HG03432 (cell line): ENCODE measurements around the gene GAGE10.

ENCODE experiments used
- ATAC-seq: cut with Tn5 transposase; IDR thresholded peaks from one replicate; pipeline ENCODE4 v1.9.1; 2021; ENCODE audit warnings: mild to moderate bottlenecking, moderate library complexity; ENCODE audit not compliant: unreplicated experiment

GAGE10 gene

GRCh38 chrX:49303346-49303745 is at the start of gene GAGE10:
Gene GAGE10 (plus strand): TSS chrX:49303646. CDS start chrX:49304860, 1,214 bp downstream.
- no peak for ATAC-seq

GRCh38 chrX:49254639-49255038 is 48.8 kb upstream of the GAGE10 start:
- ATAC-seq = no peak

GRCh38 chrX:49256268-49256995 is 47.0 kb upstream of the GAGE10 start:
- no peak for ATAC-seq

GRCh38 chrX:49257074-49257790 is 46.2 kb upstream of the GAGE10 start:
- no peak for ATAC-seq

GRCh38 chrX:49257846-49258748 is 45.3 kb upstream of the GAGE10 start:
- ATAC-seq = no peak

- no peak for ATAC-seq
These were observed 44.7 kb upstream of the GAGE10 start for GRCh38 chrX:49258749-49259124.

- no peak for ATAC-seq
These were observed 43.0 kb upstream of the GAGE10 start for GRCh38 chrX:49260221-49260985.

GRCh38 chrX:49262603-49263002 is 40.8 kb upstream of the GAGE10 start:
- ATAC-seq = no peak

GRCh38 chrX:49263631-49264030 is 39.8 kb upstream of the GAGE10 start:
- ATAC-seq = no peak

- no peak for ATAC-seq
These were observed 39.0 kb upstream of the GAGE10 start, which contains the start of gene FOXP3 for GRCh38 chrX:49264460-49264859. Gene FOXP3 (minus strand): TSS chrX:49264710. CDS start chrX:49258505, 6,205 bp downstream.

GRCh38 chrX:49266523-49267445 is 36.7 kb upstream of the GAGE10 start:
- ATAC-seq = no peak

GRCh38 chrX:49268702-49269009 is 34.8 kb upstream of the GAGE10 start:
- no peak for ATAC-seq

- peak; percentile 86 for ATAC-seq
These were observed 34.3 kb upstream of the GAGE10 start for GRCh38 chrX:49269010-49269766.

- ATAC-seq = peak; percentile 29
These were observed 33.6 kb upstream of the GAGE10 start, which contains the start of gene PPP1R3F for GRCh38 chrX:49269767-49270248. Gene PPP1R3F (plus strand): TSS chrX:49269793. CDS start chrX:49269870, 77 bp downstream.

- no peak for ATAC-seq
These were observed 33.1 kb upstream of the GAGE10 start for GRCh38 chrX:49270249-49270921.

GRCh38 chrX:49271341-49271740 is 32.1 kb upstream of the GAGE10 start:
- no peak for ATAC-seq

GRCh38 chrX:49272421-49272820 is 31.0 kb upstream of the GAGE10 start:
- no peak for ATAC-seq

GRCh38 chrX:49273181-49273727 is 30.2 kb upstream of the GAGE10 start:
- no peak for ATAC-seq
